ENCODE results near the gene ARID5B. TPM values are rescaled to one million over a fixed set of nuclear protein-coding genes. Genes with fewer than 3 reads are reported as not detected.

The ARID5B gene
- total RNA-seq, 1 donor from 2014 or later, result 0.62 TPM

- H3K4me1 Mint-ChIP-seq (ENCODE audit: unreplicated experiment), result peaks cover 2% of the 10 kb centered on the region
- H3K9me3 Mint-ChIP-seq (ENCODE audit: unreplicated experiment), result no peaks in the 10 kb centered on the region
- H3K27ac Mint-ChIP-seq (ENCODE audit: unreplicated experiment), result no peak overlapping the region
- DNase-seq (ENCODE audit: low spot score), result no peak
- no peaks in the 10 kb centered on the region for H3K27me3 Mint-ChIP-seq (ENCODE audit: unreplicated experiment)
- no peaks in the 10 kb centered on the region for H3K36me3 Mint-ChIP-seq (ENCODE audit: low read depth, unreplicated experiment)
- TF ChIP-seq CTCF (IDR thresholded peaks at IDR 0.05; ENCODE audit: unreplicated experiment), result no peak
- no peak overlapping the region for H3K4me3 Mint-ChIP-seq (ENCODE audit: unreplicated experiment)
Observed at GRCh38 chr10:62018131-62018911, 116.8 kb downstream of the ARID5B start.

DNA sequence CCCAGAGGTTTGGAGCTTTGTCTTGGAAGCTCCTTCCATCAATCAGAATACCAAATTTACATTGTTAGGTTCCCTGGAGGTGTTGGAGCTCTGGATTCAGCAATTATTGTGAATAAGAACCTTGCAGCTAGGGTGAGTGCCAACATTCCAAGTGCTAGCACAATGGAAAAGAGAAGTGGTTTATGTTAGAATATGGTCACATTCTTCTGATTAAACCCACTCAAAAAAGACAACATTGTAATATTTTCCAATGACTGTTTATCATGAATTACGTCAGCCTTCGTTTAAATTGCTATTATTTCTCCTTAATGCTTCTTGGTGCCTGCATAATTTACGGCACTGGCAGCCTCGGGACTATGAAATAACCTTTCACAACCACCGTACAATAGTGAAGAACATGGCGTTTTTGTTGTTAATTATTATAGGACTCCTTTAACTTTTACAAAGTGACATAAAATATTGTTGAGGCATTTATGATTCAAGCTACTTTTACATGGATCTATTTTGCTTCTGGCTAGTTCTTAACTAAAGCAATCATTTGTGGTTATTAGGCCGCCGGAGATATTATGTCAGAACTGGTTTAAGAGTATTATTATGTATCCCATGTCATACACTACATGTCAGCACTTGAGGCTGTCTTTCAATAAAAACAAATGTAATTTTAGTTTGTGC is 117.7 kb downstream of the ARID5B start:
- Mint-ChIP-seq H3K36me3 (ENCODE audit: low read depth, unreplicated experiment) (no peaks in the 10 kb centered on the region), H3K27ac (ENCODE audit: unreplicated experiment) (no peak overlapping the region), H3K4me3 (ENCODE audit: unreplicated experiment) (no peak overlapping the region), H3K27me3 (ENCODE audit: unreplicated experiment) (no peaks in the 10 kb centered on the region), H3K4me1 (ENCODE audit: unreplicated experiment) (peaks cover 2% of the 10 kb centered on the region), H3K9me3 (ENCODE audit: unreplicated experiment) (no peaks in the 10 kb centered on the region)
- TF ChIP-seq CTCF (IDR thresholded peaks at IDR 0.05; ENCODE audit: unreplicated experiment), result no peak
- DNase-seq (ENCODE audit: low spot score), result no peak

DNA sequence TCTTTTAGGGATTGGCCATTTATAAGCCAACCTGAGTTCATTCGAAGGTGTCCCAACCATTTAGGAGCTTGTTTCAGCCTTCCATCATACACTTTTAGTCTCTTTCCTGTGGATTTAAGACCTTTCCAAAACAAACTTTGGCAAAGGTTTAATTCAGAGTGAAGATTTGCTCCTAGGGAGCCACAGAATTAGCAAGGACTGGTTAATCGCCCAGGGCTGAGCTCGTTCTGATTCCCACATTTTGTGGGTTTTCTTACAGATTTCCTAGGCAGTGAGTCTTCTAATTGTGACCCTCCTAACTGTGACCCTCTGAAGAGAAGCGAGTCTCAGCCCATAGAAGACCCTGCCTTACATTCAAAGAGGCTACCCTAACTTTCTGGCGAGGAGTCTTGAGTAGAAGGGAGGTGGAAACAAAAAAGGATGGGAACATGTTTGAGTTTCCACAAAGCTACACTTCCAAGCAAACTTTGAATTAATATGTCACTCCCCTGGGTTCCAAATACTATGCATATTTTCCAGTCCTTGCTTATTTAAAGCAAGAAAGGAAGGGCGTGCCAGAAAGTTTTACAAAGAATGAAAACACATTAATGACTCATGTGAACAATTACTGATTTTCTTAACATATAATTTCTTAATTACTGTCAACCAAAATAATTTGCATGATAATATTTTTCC is 118.3 kb downstream of the ARID5B start:
- no peak overlapping the region for H3K4me3 Mint-ChIP-seq (ENCODE audit: unreplicated experiment)
- H3K27ac Mint-ChIP-seq (ENCODE audit: unreplicated experiment), result no peak overlapping the region
- peaks cover 2% of the 10 kb centered on the region for H3K4me1 Mint-ChIP-seq (ENCODE audit: unreplicated experiment)

GRCh38 chr10:62021128-62021665 is 119.7 kb downstream of the ARID5B start:
- TF ChIP-seq CTCF (IDR thresholded peaks at IDR 0.05; ENCODE audit: unreplicated experiment), result no peak
- Mint-ChIP-seq H3K27ac (ENCODE audit: unreplicated experiment) (no peak overlapping the region), H3K9me3 (ENCODE audit: unreplicated experiment) (no peaks in the 10 kb centered on the region), H3K4me1 (ENCODE audit: unreplicated experiment) (peaks cover 2% of the 10 kb centered on the region), H3K36me3 (ENCODE audit: low read depth, unreplicated experiment) (no peaks in the 10 kb centered on the region), H3K4me3 (ENCODE audit: unreplicated experiment) (no peak overlapping the region), H3K27me3 (ENCODE audit: unreplicated experiment) (no peaks in the 10 kb centered on the region)
- no peak for DNase-seq (ENCODE audit: low spot score)

More for the DNA sequence above, 118.3 kb downstream of the ARID5B start:
- H3K9me3 Mint-ChIP-seq (ENCODE audit: unreplicated experiment), result no peaks in the 10 kb centered on the region
- no peak for TF ChIP-seq CTCF (IDR thresholded peaks at IDR 0.05; ENCODE audit: unreplicated experiment)
- no peaks in the 10 kb centered on the region for H3K36me3 Mint-ChIP-seq (ENCODE audit: low read depth, unreplicated experiment)
- no peaks in the 10 kb centered on the region for H3K27me3 Mint-ChIP-seq (ENCODE audit: unreplicated experiment)
- no peak for DNase-seq (ENCODE audit: low spot score)

Measured in endothelial cell (in vitro differentiated cells).